Pancreas (tissue), 10 donors: Measurements from ENCODE around the gene CCNJL. TPM values are rescaled to one million over a fixed set of nuclear protein-coding genes. Genes with fewer than 3 reads are reported as not detected.

ENCODE experiments used
- ATAC-seq, 4 donors: fragments of 200-7000 bp; cut with Tn5 transposase; one replicate each; pipeline versions ENCODE4 v1.8.0 to v1.9.1; 2020; ENCODE audit warnings: mild to moderate bottlenecking in 4 of 4, moderate library complexity in 4 of 4
- DNase-seq, 6 donors: peaks; one replicate each; pipeline ENCODE4 v3.0.0-alpha.2; 2020
- FAIRE-seq: peaks from 2 replicates; lab custom pipeline; 2012; peaks lifted over from hg19 to GRCh38; lab: Jason Lieb, UNC
- H3K27ac ChIP-seq, 4 donors: fragments of 200-600 bp; sonication (generic); 1 replicate in 3 of 4; 2 replicates in 1 of 4; pipeline versions ENCODE4 v1.5.0 to v1.8.0; 2020
- H3K27me3 ChIP-seq, 4 donors: fragments of 200-600 bp; one replicate each; pipeline ENCODE4 v1.8.0; 2021
- H3K36me3 ChIP-seq, 3 donors: fragments of 200-600 bp; sonication (generic) in 1 of 3; one replicate each; pipeline versions ENCODE4 v1.5.0 to v1.8.0; 2020 to 2021
- H3K4me1 ChIP-seq, 3 donors: fragments of 200-600 bp; one replicate each; pipeline ENCODE4 v1.8.0; 2021
- H3K4me3 ChIP-seq, 4 donors: fragments of 200-600 bp; sonication (generic) in 2 of 4; one replicate each; pipeline versions ENCODE4 v1.5.0 to v1.8.0; 2020 to 2021
- H3K9me3 ChIP-seq, 4 donors: fragments of 200-600 bp; one replicate each; pipeline ENCODE4 v1.8.0; 2021
- CTCF ChIP-seq, 4 donors: fragments of 200-600 bp; sonication (generic) in 3 of 4; IDR thresholded peaks; one replicate each; pipeline versions ENCODE4 v1.5.0 to v1.8.0; 2021; ENCODE audit warnings: antibody characterized with exemption in 4 of 4
- WGBS, 2 donors: extraction: QIAGEN DNeasy Blood & Tissue Kit; methylation state at CpG; one replicate each; pipeline ENCODE4 v1.1.7; 2013; 5-methylcytosine and 5-hydroxymethylcytosine counted together
- intact Hi-C, 3 donors: fragments of 100-400 bp; cut with DNase I; formaldehyde crosslinking; loops; one replicate each; pipeline versions ENCODE4 v1.11.1 to v1.14.2; 2022
- polyA plus RNA-seq, 2 donors: library from polyadenylated mRNA; stranded (reverse); fragments of 200-250 nt; gene quantifications; one replicate each; pipeline ENCODE4 v1.2.3, GENCODE V29; 2013
- total RNA-seq, 6 donors: library from RNA; stranded (reverse); fragmentation: NEBNext Ultra II Directional in 4 of 6; extraction: Animal tissue kit (Norgen Biotek cat#: 25700) in 4 of 6; gene quantifications; one replicate each; pipeline versions ENCODE4 v1.2.1 to v1.2.4, GENCODE V29; 2021 to 2023
- donor health status: healthy with polysubstance abuse.
- donor health status: DM: no; HTN: no; CAD: no; lungs with moderate emphysema.
- donor health status: DM: no; HTN: no; CAD: no.
- donor health status: control.
- donor health status: control.
- donor health status: Bipolar disorder and iron deficiency.
- donor health status: DM: yes; HTN: yes; CAD: no.
- donor health status: DM: no; HTN: no; CAD: no.
- donor health status: DM: no; HTN: no; CAD: no.
- donor health status: DM: yes; HTN: yes; CAD: no.

Gene CCNJL
- total and polyA plus RNA-seq, 8 donors, result 0.06 to 0.58 (median 0.14) TPM

DNA sequence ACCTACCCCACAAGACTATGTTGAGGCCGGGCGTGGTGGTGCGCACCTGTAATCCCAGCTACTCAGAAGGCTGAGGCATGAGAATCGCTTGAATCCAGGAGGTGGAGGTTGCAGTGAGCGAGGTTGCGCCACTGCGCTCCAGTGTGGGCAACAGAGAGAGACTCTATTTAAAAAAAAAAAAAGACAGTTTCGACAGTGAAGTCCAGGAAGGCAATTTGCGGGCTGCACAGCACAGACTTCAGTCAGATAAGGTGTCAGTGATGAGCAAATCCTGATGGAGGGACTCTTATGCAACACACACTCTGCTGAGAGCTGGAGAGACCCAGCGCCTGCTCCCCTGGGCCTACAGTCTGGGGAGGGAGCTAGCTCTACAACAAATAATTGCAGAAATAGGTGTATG, 14.2 kb downstream of the CCNJL start:
- DNase-seq (no peak), FAIRE-seq (no peak), ATAC-seq (no peak)
- intact Hi-C loops, result no loop called here
- 89 to 94% methylated on average over 10 of the region's 10 CpGs for WGBS, 2 donors
- no peaks in the 10 kb centered on the region for H3K9me3 ChIP-seq
- no peak for TF ChIP-seq CTCF (IDR thresholded peaks at IDR 0.05)
- H3K36me3 ChIP-seq, result no peaks in the 10 kb centered on the region
- H3K4me3 ChIP-seq, result no peak overlapping the region
- H3K4me1 ChIP-seq, result no peaks in the 10 kb centered on the region
- no peaks in the 10 kb centered on the region for H3K27me3 ChIP-seq
- no peak overlapping the region for H3K27ac ChIP-seq

DNA sequence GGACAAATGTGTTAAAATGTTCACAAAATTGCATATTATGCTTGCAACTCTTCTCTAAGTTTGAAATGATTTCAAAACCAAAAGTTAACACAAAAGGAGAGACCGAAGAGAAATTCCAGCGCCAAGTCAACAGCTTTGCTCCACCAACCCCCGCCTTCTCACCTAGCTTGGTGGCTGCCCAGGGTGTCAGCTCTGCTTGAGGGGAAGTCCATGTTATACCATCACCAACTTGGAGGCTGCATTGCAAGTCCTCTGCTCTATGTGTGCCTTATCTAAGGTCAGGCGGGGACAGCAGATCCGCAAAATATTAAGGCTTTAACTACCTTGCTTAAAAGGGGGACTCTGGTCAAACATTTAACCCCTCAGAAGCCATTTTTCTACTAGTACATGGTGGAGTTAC, 14.6 kb downstream of the CCNJL start:
- Histone ChIP-seq H3K4me1 (no peaks in the 10 kb centered on the region), H3K27ac (no peak overlapping the region), H3K27me3 (no peaks in the 10 kb centered on the region), H3K9me3 (no peaks in the 10 kb centered on the region), H3K36me3 (no peaks in the 10 kb centered on the region), H3K4me3 (no peak overlapping the region)
- FAIRE-seq (no peak), DNase-seq (no peak), ATAC-seq (no peak)
- intact Hi-C loops, result no loop called here
- no peak for TF ChIP-seq CTCF (IDR thresholded peaks at IDR 0.05)
- WGBS, 2 donors, result 76 to 78% methylated on average over 5 of the region's 5 CpGs

DNA sequence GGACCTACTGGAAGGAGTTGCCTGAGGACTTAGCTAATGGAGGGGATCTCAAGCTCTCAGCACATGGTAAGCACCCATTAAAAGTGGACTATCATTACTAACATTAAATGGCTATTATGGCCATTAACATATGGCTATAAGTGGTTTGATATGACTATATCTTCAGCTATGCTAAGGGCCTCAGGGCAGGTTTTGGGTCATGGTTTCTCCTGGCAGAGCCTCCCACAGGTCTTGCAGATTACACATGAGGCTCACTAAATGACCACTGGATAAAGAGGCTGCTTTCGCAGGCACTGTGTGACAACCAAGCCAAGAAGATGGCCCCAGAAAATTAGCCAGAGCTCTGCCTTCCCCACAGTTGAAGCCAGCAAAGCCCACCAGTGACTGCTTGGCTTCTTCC, 15.4 kb downstream of the CCNJL start:
- DNase-seq (no peak), ATAC-seq (no peak), FAIRE-seq (no peak)
- Histone ChIP-seq H3K27ac (no peak overlapping the region), H3K27me3 (no peaks in the 10 kb centered on the region), H3K4me3 (no peak overlapping the region), H3K9me3 (no peaks in the 10 kb centered on the region), H3K4me1 (no peaks in the 10 kb centered on the region), H3K36me3 (no peaks in the 10 kb centered on the region)
- TF ChIP-seq CTCF (IDR thresholded peaks at IDR 0.05), result no peak
- intact Hi-C loops, result no loop called here
- 93% methylated on average over 1 of the region's 1 CpG for WGBS, 2 donors

GRCh38 chr5:160296496-160296895, 15.9 kb downstream of the CCNJL start:
- intact Hi-C loops, result no loop called here
- no peak for FAIRE-seq
- DNase-seq, result no peak
- 89 to 90% methylated on average over 4 of the region's 4 CpGs for WGBS, 2 donors
- Histone ChIP-seq H3K27me3 (no peaks in the 10 kb centered on the region), H3K9me3 (no peaks in the 10 kb centered on the region), H3K4me3 (no peak overlapping the region), H3K4me1 (no peaks in the 10 kb centered on the region), H3K27ac (no peak overlapping the region), H3K36me3 (no peaks in the 10 kb centered on the region)
- TF ChIP-seq CTCF (IDR thresholded peaks at IDR 0.05), result no peak
- ATAC-seq, result no peak

DNA sequence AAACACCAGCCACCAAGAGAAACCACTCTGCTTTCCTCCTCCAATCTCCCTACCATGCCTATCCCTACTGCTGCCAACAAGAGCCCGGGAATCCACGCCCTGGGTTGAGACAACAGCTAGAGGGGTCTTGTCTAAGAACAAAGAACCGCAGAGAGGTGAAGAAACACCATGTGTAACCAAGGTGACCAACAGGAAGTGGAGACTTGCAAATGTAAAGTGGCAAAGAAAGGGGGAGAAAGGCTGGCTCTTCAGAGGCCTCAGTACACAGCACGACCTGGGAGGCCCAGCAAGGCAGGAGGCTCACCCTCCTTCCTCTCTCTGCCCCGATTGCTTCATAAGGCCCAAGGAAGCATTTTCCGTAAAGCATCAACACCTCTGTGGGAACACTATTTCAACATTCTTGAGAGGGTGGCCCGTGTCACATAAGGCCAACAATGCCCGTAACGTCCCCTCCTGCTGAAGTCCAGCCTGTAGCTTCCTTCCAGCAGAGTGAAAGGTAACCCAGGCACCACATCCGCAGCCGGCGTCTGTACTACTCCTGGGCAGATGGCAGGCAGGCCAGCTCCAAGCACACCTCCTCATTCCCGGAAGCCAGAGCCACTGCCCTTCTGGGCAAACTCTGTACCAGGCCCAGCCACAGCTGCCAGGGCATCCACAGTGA, 18.3 kb downstream of the CCNJL start:
- H3K4me3 ChIP-seq, result no peak overlapping the region
- no peaks in the 10 kb centered on the region for H3K9me3 ChIP-seq
- WGBS, 2 donors, result 72 to 75% methylated on average over 13 of the region's 13 CpGs
- intact Hi-C loops, result no loop called here
- no peaks in the 10 kb centered on the region for H3K27me3 ChIP-seq
- ATAC-seq, result no peak
- FAIRE-seq, result no peak
- H3K27ac ChIP-seq, result no peak overlapping the region
- no peaks in the 10 kb centered on the region for H3K36me3 ChIP-seq
- peaks cover 0 to 6% (median 0%) of the 10 kb centered on the region in 3 donors for H3K4me1 ChIP-seq
- TF ChIP-seq CTCF (IDR thresholded peaks at IDR 0.05), result no peak
- DNase-seq, result no peak
